K562 (cell line): ENCODE measurements around the gene ACTRT3. TPM values are rescaled to one million over a fixed set of nuclear protein-coding genes. Genes with fewer than 3 reads are reported as not detected.

Source experiments
- ARID3B ChIP-seq: fragments of 250-450 bp; sonication (Bioruptor Pico); IDR thresholded peaks from 2 replicates; pipeline ENCODE4 v1.4.0; 2020; ENCODE audit warnings: borderline replicate concordance
- ATF2 ChIP-seq: sonication (generic); formaldehyde crosslinking; IDR thresholded peaks from 2 replicates; pipeline ENCODE4 v1.8.1; 2022; ENCODE audit warnings: missing genetic modification reagents
- CBX8 ChIP-seq: fragments of 200-600 bp; sonication (generic); IDR thresholded peaks from 2 replicates; pipeline ENCODE4 v1.6.1; 2012; ENCODE audit warnings: borderline replicate concordance, mixed run types, low read depth, mild to moderate bottlenecking, moderate library complexity, mixed read lengths, low read length, control low read depth, inconsistent platforms; ENCODE audit not compliant: poor library complexity, severe bottlenecking; ENCODE audit errors: extremely low read depth
- DIDO1 ChIP-seq: fragments of 450-650 bp; IDR thresholded peaks from 2 replicates; pipeline ENCODE4 v1.6.1; 2016; ENCODE audit warnings: low read depth, missing biosample characterization, missing genetic modification characterization
- E2F3 ChIP-seq: fragments of 250-450 bp; sonication (Bioruptor Pico); IDR thresholded peaks from 2 replicates; pipeline ENCODE4 v1.4.0; 2020; ENCODE audit warnings: mild to moderate bottlenecking
- EGR1 ChIP-seq: fragments of 450-650 bp; conservative IDR thresholded peaks from 2 replicates; pipeline ENCODE4 v1.6.1; 2017; ENCODE audit warnings: mild to moderate bottlenecking
- ERF ChIP-seq: fragments of 450-650 bp; formaldehyde crosslinking; IDR thresholded peaks from 2 replicates; pipeline ENCODE4 v1.4.0; 2020; ENCODE audit warnings: mild to moderate bottlenecking, mixed read lengths
- HEY1 ChIP-seq: fragments of 250-450 bp; sonication (Bioruptor Pico); IDR thresholded peaks from 2 replicates; pipeline ENCODE4 v1.5.0; 2020; ENCODE audit warnings: mild to moderate bottlenecking, moderate library complexity, borderline replicate concordance
- KLF6 ChIP-seq: fragments of 250-450 bp; sonication (Bioruptor Pico); IDR thresholded peaks from 2 replicates; pipeline ENCODE4 v1.4.0; 2020; ENCODE audit warnings: mild to moderate bottlenecking, moderate library complexity, borderline replicate concordance
- LEF1 ChIP-seq: fragments of 450-650 bp; IDR thresholded peaks from 2 replicates; pipeline ENCODE4 v1.6.1; 2016; ENCODE audit warnings: mild to moderate bottlenecking
- MAFK ChIP-seq: IDR thresholded peaks from 2 replicates; pipeline ENCODE4 v1.6.1; 2011; ENCODE audit warnings: low read length, improper control_type of control experiment
- NCOA4 ChIP-seq: fragments of 450-650 bp; IDR thresholded peaks from 2 replicates; pipeline ENCODE4 v1.6.1; 2018; ENCODE audit warnings: mild to moderate bottlenecking; ENCODE audit not compliant: partially characterized antibody
- NFATC3 ChIP-seq: fragments of 450-650 bp; IDR thresholded peaks from 2 replicates; pipeline ENCODE4 v1.6.1; 2017; ENCODE audit warnings: mild to moderate bottlenecking
- PTTG1 ChIP-seq: fragments of 450-650 bp; IDR thresholded peaks from 2 replicates; pipeline ENCODE4 v1.6.1; 2016; ENCODE audit warnings: low read depth, mild to moderate bottlenecking, missing genetic modification characterization, missing compliant biosample characterization
- SIN3B ChIP-seq: fragments of 450-650 bp; IDR thresholded peaks from 2 replicates; pipeline ENCODE4 v1.6.1; 2017; ENCODE audit warnings: low read depth, mild to moderate bottlenecking, moderate library complexity
- SNIP1 ChIP-seq: fragments of 450-650 bp; IDR thresholded peaks from 2 replicates; pipeline ENCODE4 v1.7.1; 2017; ENCODE audit warnings: low read depth, mild to moderate bottlenecking
- TEAD2 ChIP-seq: fragments of 450-650 bp; IDR thresholded peaks from 2 replicates; pipeline ENCODE4 v1.6.1; 2016; ENCODE audit warnings: missing genetic modification characterization, control low read depth, missing compliant biosample characterization
- TSHZ1 ChIP-seq: fragments of 250-450 bp; sonication (Bioruptor Pico); IDR thresholded peaks from 2 replicates; pipeline ENCODE4 v1.4.0; 2020; ENCODE audit warnings: mild to moderate bottlenecking, moderate library complexity
- ZC3H4 ChIP-seq: sonication (generic); formaldehyde crosslinking; IDR thresholded peaks from 2 replicates; pipeline ENCODE4 v1.9.0; 2021; ENCODE audit warnings: missing genetic modification reagents, borderline replicate concordance
- ZKSCAN8 ChIP-seq: fragments of 200-800 bp; sonication (Bioruptor generic); IDR thresholded peaks from 2 replicates; pipeline ENCODE4 v1.6.1; 2016; ENCODE audit warnings: missing genetic modification characterization, missing compliant biosample characterization
- ZNF165 ChIP-seq: fragments of 250-450 bp; sonication (Bioruptor Pico); IDR thresholded peaks from 2 replicates; pipeline ENCODE4 v1.4.0; 2020; ENCODE audit warnings: borderline replicate concordance
- ZNF347 ChIP-seq: fragments of 450-650 bp; formaldehyde crosslinking; IDR thresholded peaks from 2 replicates; pipeline ENCODE4 v1.4.0; 2020; ENCODE audit warnings: low read depth, mild to moderate bottlenecking, moderate library complexity
- polyA plus RNA-seq, 8 experiments: library from polyadenylated mRNA; depleted of rRNA in 4 of 8; stranded (reverse) in 5 of 8; unstranded in 3 of 8; fragments of >200 nt; fragmentation: Nextera tagmentation in 2 of 8; fragmentation: Illumina TruSeq in 1 of 8; extraction: Ambion mirVana in 2 of 8; extraction: Trizol in 1 of 8; gene quantifications; 2 replicates each; pipeline versions ENCODE4 v1.2.1 to v1.2.3, GENCODE V29; 2011 to 2014; ENCODE audit warnings: inconsistent platforms in 1 of 8, missing spikeins in 1 of 8
- total RNA-seq, 7 experiments: library from RNA; depleted of rRNA in 6 of 7; stranded (reverse); fragments of >200 nt in 6 of 7; fragmentation: Illumina TruSeq in 2 of 7; extraction: Trizol in 2 of 7; gene quantifications; 2 replicates each; pipeline versions ENCODE4 v1.2.1 to v1.2.3, GENCODE V29; 2011 to 2021; ENCODE audit warnings: low replicate concordance in 1 of 7

ACTRT3 gene
- total and polyA plus RNA-seq, 9 of the 15 experiments (the other 6 are each of a cell fraction or from before 2014, with no cell fraction given), result 0.06 to 0.11 (median 0.07) TPM; not detected in 5

- peak; percentile 91 for TF ChIP-seq SIN3B
- TF ChIP-seq DIDO1 (tag), result 0 out of 2 replicates have a peak, but pooled peaks have one; percentile 34
- no peak for TF ChIP-seq HEY1 (CRISPR knock-in tag)
- no peak for TF ChIP-seq ARID3B (CRISPR knock-in tag)
- TF ChIP-seq ATF2 (CRISPR knock-in tag), result no peak
- no peak for TF ChIP-seq ZKSCAN8 (CRISPR knock-in tag)
- TF ChIP-seq ZNF347, result no peak
- peak; percentile 50 for TF ChIP-seq EGR1
- no peak for TF ChIP-seq LEF1
- TF ChIP-seq NCOA4, result no peak
- no peak for TF ChIP-seq ZNF165 (CRISPR knock-in tag)
- 0 out of 2 replicates have a peak, but pooled peaks have one; percentile 40 for TF ChIP-seq KLF6 (CRISPR knock-in tag)
- no peak; the same call in 1 of the 2 replicates for TF ChIP-seq ZC3H4 (CRISPR knock-in tag)
- TF ChIP-seq MAFK, result no peak
- peak; percentile 63; the same call in 1 of the 2 replicates for TF ChIP-seq E2F3
- TF ChIP-seq CBX8, result no peak
- no peak for TF ChIP-seq PTTG1 (tag)
- TF ChIP-seq NFATC3, result no peak
- 0 out of 2 replicates have a peak, but pooled peaks have one; percentile 50 for TF ChIP-seq ERF (CRISPR knock-in tag)
- TF ChIP-seq TEAD2 (tag), result no peak
- no peak for TF ChIP-seq SNIP1
- no peak for TF ChIP-seq TSHZ1 (CRISPR knock-in tag)
These were observed 3.8 kb upstream of the ACTRT3 start, which contains the start of gene MYNN (continued) for GRCh38 chr3:169772897-169773816.
